Adrenal gland (tissue), 5 donors: Measurements from ENCODE around the gene RNF215.

ENCODE experiments used
- POLR2A ChIP-seq, 2 donors: fragments of 450-650 bp; IDR thresholded peaks; one replicate each; pipeline ENCODE4 v1.6.1; 2017; ENCODE audit warnings: antibody characterized with exemption in 2 of 2, mild to moderate bottlenecking in 2 of 2, moderate library complexity in 1 of 2
- TF ChIP-seq, protein P1 (sequence below), 6 experiments: fragments of 450-650 bp in 4 of 6; fragments of 200-600 bp in 2 of 6; sonication (generic) in 1 of 6; IDR thresholded peaks; 1 replicate in 5 of 6; 2 replicates in 1 of 6; pipeline versions ENCODE4 v1.5.1 to v1.8.0; 2016 to 2021; ENCODE audit warnings: antibody characterized with exemption in 6 of 6, mild to moderate bottlenecking in 2 of 6, moderate library complexity in 1 of 6
- donor health status: DM: no; HTN: no; CAD: no.

GRCh38 chr22:30432520-30432919 is 45.3 kb upstream of the RNF215 start:
- TF ChIP-seq, protein P1, sequence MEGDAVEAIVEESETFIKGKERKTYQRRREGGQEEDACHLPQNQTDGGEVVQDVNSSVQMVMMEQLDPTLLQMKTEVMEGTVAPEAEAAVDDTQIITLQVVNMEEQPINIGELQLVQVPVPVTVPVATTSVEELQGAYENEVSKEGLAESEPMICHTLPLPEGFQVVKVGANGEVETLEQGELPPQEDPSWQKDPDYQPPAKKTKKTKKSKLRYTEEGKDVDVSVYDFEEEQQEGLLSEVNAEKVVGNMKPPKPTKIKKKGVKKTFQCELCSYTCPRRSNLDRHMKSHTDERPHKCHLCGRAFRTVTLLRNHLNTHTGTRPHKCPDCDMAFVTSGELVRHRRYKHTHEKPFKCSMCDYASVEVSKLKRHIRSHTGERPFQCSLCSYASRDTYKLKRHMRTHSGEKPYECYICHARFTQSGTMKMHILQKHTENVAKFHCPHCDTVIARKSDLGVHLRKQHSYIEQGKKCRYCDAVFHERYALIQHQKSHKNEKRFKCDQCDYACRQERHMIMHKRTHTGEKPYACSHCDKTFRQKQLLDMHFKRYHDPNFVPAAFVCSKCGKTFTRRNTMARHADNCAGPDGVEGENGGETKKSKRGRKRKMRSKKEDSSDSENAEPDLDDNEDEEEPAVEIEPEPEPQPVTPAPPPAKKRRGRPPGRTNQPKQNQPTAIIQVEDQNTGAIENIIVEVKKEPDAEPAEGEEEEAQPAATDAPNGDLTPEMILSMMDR (IDR thresholded peaks at IDR 0.05): no peak
- no peak for TF ChIP-seq POLR2A (IDR thresholded peaks at IDR 0.05)
